HG02840 (cell line): Measurements from ENCODE around the gene RC3H1.
"Not testable (repeated sequence)": the region's sequence is repeated elsewhere in the genome, so short reads cannot be mapped to it uniquely, and the experiment has no call there.

Experiments
- ATAC-seq: cut with Tn5 transposase; IDR thresholded peaks from one replicate; pipeline ENCODE4 v1.9.1; 2021; ENCODE audit warnings: mild to moderate bottlenecking, moderate library complexity, moderate number of reproducible peaks; ENCODE audit not compliant: unreplicated experiment, low FRiP score

The RC3H1 gene

GRCh38 chr1:173965896-173966295 lies 56.3 kb downstream of the RC3H1 start:
- ATAC-seq: not testable (repeated sequence)

- no peak for ATAC-seq
Measured at GRCh38 chr1:173963477-173963876, 58.7 kb downstream of the RC3H1 start.

DNA sequence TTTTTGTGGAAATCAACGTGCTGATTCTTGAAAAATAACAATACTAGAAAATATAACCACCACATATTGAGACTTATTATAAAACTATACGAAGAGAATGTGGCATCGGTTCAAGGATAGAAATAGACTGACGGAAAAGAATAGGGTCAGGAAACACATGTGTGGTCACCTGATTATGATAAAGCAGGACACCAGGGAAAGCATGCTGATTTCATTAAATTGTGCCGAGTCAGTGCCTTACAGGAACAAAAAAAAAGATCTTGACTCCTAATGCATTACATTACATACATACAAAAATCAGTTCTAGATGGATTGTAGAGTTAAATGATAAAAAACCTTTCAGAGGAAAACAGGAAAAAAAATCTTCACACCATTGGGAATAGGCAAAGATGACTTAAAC lies 61.5 kb downstream of the RC3H1 start:
- no peak for ATAC-seq

DNA sequence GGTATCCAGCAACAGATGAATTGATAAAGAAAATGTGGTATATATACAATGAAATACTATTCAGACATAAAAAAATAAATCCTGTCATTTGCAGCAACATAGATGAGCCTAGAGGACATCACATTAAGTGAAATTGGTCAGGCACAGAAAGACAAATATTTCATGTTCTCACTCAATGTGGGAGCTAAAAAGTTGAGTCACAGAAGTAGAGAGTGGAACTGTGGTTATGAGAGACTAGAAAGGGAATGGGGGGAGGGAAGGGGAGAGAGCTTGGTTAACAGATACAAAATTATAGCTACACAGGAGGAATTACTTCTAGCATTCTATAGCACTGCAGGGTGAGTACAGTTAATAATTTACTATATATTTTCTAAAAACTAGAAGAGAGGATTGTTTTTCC lies 68.0 kb downstream of the RC3H1 start:
- ATAC-seq: no peak

GRCh38 chr1:173948594-173948993 lies 73.6 kb downstream of the RC3H1 start:
- no peak for ATAC-seq

- ATAC-seq: no peak
Measured at GRCh38 chr1:173946380-173946921, 75.7 kb downstream of the RC3H1 start.

GRCh38 chr1:173937062-173937461 lies 85.1 kb downstream of the RC3H1 start:
- no peak for ATAC-seq

DNA sequence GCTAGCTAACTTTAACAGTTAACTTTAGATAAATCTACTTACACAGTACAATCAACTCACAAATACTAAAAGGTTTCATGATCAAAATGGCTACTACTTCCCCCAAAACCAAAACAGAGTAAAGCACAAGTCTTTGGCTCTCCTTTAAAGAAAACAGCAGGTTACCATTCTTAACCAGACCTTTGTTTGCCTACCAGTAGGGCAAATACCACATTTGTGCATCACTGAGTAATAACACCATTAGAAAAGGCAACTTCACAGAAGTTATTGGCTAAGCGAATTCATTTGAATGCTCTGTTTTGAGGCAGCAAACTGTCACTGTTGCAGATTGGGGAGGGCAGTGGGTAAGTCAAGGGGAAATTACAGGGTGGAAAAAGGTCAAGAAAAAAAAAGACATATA lies 87.7 kb downstream of the RC3H1 start:
- ATAC-seq: no peak

- ATAC-seq: not testable (repeated sequence)
Measured at GRCh38 chr1:173930541-173930940, 91.6 kb downstream of the RC3H1 start.

DNA sequence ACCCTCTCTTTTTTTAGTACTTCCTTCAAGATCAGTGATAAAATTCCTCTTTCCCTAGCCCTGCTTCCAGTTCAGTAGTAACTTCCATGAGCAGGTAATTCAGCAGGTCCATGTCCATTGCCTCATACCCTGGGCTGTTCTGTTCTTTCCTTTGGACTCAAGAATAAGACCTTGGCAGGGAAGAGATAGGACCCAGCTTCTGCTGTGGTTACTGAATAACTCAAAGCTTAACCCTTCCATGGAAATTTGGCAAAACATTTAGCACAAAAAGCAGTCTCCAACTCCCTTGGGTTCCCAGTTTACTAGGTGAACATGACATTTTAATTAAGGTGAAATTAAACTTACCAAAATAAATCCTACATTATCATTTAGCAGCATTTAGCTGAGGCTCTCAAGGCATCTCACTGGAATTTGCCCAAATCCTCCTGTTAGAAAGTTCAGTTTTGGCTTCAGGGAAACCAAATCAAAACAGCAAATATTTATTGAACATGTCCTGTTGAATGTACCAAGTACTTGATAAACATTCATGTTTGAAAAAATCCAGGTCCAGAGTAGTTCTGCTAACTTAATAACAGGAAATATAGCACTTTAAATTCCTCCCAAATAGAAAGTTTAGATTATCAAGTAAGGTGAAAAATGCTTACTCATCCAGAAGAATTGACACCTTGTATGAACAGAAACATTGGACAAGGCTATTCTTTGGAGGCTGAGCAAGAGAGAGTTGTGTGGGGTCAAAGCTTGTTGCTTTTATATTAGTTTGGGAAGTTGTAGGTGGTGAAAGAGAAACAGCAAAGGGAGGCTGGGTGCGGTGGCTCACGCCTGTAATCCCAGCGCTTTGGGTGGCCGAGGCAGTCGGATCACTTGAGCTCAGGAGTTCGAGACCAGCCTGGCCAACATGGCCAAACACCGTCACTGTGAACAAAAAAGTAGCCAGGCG lies 96.6 kb downstream of the RC3H1 start:
- ATAC-seq: no peak

DNA sequence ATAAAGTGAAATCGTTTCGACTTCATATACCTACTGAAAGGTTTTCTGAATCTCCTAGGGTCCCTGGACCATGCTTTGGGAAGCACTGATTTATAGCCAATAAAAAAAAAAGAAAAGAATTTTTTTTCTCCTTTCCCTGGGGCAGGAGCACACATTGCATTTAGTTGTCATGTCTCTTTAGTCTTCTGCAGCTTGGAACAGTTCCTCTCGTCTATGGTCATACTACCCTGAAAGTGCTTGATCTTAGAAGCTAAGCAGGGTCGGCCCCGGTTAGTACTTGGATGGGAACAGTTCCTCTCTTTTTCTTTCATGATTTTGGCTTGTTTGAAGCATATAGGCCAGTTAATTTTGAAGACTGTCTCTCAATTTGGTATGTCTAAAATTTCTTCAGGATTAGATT lies 101.3 kb downstream of the RC3H1 start:
- ATAC-seq: no peak

DNA sequence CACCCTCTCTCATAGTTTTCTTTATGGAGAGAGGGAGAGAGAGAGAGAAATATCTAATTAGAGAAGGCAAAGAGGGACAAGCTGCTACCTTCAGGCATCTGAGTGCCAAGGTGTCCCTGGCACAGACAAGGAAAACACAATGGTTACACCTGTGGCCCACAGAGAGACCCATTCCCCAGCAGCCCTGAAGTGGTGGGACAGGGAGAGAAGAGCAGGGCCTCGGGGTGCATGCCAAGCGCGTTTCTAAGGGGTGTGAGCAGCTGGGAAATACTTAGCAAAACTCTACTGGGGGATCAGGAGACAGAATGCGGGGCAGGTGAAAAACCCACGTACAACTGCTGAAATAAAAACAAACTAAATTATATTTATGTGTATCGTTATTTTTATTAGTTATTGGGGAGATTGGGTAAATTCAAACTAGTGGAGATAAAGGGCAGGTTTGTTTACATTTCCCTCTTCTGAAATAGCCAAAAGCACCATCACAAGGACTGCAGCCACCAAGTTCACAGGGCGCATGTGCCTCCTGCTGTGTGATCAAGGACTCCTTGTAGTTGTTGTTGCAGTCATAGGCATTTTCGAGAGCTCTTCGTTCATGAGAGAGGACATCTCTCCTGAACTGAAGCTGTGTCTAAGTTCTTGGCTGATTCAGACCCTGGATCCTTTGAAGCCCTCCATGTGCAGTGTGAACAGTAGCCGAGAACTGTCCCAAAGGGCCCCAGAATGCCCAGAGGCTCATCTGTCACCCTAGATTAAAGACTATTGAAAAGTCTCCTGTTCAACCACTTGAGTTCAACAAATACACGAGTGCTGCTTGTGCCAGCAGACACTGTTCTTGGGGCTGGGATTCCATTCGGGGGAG lies 104.3 kb downstream of the RC3H1 start:
- ATAC-seq: no peak

GRCh38 chr1:173917149-173917548 lies 105.0 kb downstream of the RC3H1 start, which contains the start of gene SERPINC1:
SERPINC1 (minus strand) TSS chr1:173917327; CDS start chr1:173917259, 68 bp downstream.
- no peak for ATAC-seq

DNA sequence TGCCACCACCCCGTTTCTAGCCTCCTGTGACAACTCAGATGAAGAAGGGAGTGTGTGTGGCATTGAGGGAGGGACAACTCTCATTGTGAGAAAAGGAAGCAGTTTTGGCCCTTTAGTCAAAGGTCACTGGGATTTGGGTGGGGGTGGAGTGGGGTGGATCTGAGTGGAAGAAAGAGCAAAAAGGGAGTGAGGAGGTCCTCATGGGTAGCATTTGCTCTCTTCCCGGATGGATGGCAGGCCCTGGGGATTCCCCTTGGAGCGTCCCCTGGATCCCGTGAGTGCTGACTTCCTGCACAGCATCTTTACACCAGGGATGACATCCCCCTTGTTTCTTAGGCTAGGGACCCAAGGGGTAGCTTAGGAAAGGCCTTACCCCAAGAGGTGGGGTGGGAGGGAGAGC lies 105.5 kb downstream of the RC3H1 start:
- ATAC-seq: no peak

GRCh38 chr1:173915596-173915995 lies 106.6 kb downstream of the RC3H1 start:
- ATAC-seq: no peak

GRCh38 chr1:173914366-173914871 lies 107.7 kb downstream of the RC3H1 start:
- no peak for ATAC-seq

GRCh38 chr1:173913111-173913510 lies 109.0 kb downstream of the RC3H1 start:
- no peak for ATAC-seq

- no peak for ATAC-seq
Measured at GRCh38 chr1:173903827-173904531, 118.2 kb downstream of the RC3H1 start.

- no peak for ATAC-seq
Measured at GRCh38 chr1:173900992-173901391, 121.2 kb downstream of the RC3H1 start.

DNA sequence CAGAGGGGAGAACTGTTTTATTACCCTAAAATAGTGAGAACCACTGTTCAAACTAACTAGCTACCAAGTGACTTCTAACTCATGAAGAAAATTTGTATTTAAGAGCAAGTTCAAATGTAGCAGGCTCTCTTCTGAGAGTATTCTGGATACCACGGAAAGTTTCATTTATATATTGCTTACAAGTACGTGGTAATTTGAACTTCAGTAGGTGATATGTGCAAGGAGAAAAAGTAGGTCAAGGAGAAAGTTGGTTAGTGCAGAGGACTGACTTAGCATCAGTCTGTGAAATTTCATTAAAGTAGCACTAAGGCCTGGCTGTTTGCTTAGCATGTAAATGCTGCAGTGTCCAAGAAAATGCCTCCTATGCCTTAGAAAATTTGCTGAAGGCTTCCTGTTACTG lies 121.7 kb downstream of the RC3H1 start:
- no peak for ATAC-seq
